Measurements from ENCODE around the gene FAM83E.

DNA sequence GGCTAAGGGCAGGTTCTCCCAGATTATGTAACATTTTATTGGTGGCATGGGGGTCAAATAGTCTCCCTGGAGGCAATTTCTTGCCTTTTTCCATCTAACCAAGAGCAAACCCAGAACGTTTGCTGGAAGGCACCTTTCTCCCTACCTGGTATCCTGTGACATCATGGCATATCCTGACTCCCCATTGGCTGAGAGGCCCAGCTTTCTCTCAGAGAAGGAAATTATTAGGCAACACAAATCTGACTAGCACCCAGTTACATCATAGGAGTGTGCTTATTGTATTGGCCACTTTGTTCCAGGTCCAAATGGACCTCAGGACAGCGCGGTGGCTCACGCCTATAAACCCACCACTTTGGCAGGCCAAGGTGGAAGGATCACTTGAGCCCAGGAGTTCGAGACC lies 44.9 kb upstream of the FAM83E start:
- no peak for TF ChIP-seq EZH2phosphoT487 (IDR thresholded peaks at IDR 0.05; ENCODE audit: borderline replicate concordance, low read depth, low read length)
- TF ChIP-seq, protein P1, sequence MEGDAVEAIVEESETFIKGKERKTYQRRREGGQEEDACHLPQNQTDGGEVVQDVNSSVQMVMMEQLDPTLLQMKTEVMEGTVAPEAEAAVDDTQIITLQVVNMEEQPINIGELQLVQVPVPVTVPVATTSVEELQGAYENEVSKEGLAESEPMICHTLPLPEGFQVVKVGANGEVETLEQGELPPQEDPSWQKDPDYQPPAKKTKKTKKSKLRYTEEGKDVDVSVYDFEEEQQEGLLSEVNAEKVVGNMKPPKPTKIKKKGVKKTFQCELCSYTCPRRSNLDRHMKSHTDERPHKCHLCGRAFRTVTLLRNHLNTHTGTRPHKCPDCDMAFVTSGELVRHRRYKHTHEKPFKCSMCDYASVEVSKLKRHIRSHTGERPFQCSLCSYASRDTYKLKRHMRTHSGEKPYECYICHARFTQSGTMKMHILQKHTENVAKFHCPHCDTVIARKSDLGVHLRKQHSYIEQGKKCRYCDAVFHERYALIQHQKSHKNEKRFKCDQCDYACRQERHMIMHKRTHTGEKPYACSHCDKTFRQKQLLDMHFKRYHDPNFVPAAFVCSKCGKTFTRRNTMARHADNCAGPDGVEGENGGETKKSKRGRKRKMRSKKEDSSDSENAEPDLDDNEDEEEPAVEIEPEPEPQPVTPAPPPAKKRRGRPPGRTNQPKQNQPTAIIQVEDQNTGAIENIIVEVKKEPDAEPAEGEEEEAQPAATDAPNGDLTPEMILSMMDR (conservative IDR thresholded peaks at IDR 0.05; ENCODE audit: low read length): no peak

Data from OCI-LY7 (cell line).